NK-92 (cell line): ENCODE measurements around the gene TUBAL3.
"Not testable (repeated sequence)": the region's sequence is repeated elsewhere in the genome, so short reads cannot be mapped to it uniquely, and the experiment has no call there.

Experiments
- DNase-seq: peaks from one replicate; lab custom pipeline; 2025; ENCODE audit not compliant: unreplicated experiment; lab: John Stamatoyannopoulos, UW

TUBAL3 gene

DNA sequence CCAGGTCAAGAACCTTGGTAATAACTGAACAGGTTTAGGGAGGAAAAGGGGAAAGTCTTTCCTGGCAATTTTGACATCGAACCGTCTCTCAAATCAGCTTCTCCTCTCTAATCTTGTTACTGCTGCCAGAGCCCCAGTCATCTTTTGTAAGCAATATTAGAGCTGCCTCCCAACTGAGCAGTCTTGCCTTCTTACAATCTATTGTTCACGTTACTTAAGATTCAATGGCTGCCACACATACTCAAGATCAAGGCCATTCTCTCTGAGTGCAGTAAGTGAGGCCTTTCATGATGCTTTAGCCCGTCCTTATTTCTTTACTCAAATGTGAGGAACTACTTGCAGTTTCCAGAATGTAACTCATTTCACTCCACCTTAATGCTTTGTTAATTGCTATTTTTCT is 20.1 kb upstream of the TUBAL3 start:
- DNase-seq: no peak

DNA sequence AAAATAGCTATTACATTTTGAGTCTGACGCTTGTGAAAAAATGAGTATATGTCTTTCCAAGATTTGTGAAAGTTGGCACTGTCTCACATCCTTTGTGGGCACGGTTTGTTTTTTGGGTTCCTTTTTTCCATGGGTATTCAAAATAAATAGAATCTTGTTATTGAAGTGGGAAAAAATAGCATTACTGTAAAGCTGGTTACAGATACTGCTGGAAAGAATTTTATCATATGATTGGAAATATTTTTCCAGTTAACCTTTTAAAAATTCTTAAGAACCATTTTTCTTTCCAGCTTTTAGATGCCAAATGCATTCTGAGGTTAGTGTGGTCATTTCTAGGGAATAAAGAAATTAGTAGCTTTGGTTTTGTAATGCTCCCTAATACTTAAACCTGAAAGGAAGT is 19.1 kb upstream of the TUBAL3 start:
- no peak for DNase-seq

DNA sequence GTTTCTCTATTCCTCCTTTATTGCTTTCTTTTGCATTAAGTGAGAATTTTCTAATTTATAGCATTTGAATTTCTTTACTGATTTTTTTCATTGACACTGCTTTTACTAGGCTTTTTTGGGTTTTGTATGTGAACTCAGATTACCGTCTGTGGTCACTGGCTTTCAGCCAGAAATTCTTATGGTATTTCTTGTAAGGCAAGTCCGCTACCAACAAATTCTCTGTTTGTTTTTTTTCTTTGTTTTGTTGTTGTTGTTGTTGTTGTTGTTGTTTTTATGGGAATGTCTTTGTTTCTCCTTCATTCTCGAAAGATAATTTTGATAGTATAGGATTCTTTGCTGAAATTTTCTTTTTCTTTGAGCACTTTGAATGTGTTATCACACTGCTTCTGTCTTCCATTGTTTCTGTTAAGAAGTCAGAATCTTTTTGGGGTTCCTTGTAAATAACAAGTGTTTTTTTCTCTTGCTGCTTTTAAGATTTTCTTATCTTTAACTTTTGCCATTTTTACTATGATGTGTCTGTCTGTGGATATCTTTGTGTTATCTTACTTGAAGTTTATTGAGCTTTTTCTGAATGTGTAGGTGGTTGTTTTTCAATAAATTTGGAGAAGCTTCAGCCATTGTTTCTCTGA is 15.0 kb upstream of the TUBAL3 start:
- no peak for DNase-seq

DNA sequence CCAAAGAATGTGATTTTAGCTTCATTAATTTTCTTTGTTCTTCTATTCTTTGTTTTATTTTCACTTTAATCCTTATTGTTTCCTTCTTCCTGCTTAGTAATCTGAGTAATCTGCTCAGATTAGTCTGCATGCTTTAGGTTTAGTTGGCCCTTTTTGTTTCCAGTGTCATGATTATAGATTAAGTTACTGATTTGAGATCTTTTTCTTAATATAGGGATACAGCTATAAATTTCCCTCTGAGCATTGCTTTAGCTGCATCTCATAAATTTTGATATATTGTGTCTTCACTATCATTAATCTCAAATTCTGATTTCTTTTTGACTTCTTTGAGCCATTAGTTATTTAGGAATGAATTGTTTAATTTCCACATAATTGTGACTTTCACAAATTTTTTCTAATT is 14.0 kb upstream of the TUBAL3 start:
- DNase-seq: no peak

DNA sequence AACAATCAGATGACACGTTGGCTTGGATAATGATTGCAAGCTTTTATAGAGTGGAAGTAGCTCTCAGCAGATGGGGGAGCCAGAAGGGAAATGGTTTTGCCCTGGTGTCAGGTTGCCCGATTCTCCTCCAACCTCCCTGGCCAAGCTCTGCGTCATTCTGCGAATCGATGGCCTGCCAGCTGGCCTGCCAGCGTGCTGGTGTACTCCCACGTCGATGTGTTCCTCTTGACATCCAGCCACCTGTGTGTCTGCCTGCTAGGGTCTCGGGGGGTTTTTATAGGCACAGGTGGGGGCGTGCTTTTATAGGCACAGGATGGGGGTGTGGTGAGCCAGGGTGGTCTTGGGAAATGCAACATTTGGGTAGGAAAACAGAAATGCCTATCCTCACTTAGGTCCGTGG is 12.4 kb upstream of the TUBAL3 start:
- no peak for DNase-seq

DNA sequence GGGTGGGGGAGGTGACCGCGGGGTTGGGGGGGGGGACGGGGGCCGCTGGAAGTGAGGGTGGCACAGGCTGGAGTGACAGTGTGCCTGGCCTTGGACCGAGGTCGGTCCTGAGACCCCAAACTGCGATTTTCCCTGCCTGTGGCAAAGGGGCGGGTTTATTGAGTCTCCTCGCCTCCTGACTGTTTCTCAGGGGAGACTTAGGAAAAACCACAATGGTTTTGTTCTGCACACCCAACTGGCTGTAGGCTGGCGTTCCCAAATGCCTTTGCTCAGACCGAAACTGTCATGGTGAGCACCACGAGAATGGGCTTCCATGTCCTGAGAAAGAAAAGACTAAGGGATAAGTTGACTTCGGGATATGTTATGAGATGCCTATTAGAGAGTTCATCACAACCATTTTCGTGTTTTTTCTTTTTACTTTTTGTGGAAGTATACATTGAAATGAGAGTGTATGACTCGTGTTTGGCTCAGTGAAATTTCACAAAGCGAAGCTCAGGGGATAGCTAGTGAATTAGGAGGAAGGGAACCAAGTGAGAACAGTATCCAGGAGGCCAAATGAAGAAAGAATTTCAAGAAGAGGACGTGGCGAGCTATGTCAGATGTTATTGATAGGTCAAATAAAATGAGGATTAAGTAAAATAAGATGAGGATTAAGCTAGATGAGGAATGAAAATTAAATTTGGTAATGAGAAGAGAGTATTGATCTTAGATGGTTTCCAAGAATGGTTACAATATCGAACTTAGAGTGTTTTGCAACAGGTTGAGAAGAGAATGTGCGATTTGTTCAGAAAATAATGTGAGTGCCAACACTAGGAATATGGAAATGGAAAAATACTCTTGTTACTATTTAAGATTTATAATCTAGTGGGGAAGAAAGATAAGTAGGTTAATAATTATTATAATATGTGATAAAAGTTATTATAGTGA is 8.6 kb upstream of the TUBAL3 start:
- DNase-seq: no peak

DNA sequence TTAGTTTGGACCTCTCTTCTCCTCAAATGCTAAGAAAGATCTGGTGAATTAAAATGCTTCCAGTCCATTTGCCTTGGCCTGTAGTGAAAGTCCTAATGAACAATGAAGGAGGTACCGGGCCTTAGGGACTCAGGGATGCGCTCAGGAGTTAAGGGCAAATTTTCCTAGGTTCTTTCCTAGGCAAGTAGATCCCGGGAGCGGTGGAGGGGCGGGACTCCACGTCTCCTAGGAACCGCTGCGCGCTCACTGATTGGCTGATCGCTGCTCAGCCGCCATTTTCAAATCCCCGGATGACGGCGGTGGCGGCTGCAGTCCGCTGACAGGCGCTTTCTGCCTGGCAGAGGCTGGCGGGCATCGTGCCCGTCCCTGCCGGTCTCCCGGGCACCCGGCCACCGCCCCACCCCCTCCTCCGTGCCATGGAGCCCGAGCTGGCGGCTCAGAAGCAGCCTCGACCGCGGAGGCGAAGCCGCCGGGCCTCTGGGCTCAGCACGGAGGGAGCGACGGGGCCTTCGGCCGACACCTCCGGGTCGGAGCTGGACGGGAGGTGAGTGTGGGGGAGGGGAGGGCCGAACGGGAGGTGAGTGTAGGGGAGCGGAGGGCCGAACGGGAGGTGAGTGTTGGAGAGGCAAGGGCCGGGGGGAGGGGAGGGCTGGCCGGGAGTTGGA is 7.8 kb upstream of the TUBAL3 start, which contains the start of gene NET1:
TSS of gene NET1 (plus strand) at position 281 of the 665 bp plus-strand sequence. CDS start at position 417, 136 bp downstream.
- DNase-seq: no peak

DNA sequence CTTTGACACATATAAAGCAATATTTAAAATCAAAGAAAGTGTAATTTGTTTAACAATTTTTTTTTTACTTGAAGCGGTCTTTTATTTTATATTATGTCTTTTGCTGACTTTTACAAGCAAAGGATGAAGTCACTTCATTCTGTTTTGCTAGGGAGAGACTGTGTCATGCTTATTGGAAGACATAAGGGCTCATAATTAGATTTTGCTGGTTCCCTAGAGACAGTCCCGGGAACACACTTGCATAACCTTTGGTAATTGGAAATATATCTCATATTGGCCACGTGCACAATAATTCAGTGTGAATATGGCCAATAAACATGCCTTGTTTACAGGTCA is 7.3 kb upstream of the TUBAL3 start:
- DNase-seq: no peak

DNA sequence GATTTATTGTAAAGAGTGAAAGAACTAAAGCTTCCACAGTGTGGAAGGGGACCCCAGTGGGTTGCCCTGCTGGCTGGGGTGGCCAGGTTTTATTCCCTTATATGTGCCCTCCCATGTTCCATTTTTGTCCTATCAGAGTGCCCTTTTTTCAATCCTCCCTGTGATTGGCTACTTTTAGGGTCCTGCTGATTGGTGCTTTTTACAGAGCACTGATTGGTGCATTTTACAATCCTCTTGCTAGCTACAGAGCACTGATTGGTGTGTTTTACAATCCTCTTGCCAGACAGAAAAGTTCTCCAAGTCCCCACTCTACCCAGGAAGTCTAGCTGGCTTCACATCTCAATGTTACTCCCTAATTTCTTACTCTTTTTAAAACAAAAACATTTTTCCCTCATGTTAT is 6.2 kb upstream of the TUBAL3 start:
- DNase-seq: not testable (repeated sequence)

DNA sequence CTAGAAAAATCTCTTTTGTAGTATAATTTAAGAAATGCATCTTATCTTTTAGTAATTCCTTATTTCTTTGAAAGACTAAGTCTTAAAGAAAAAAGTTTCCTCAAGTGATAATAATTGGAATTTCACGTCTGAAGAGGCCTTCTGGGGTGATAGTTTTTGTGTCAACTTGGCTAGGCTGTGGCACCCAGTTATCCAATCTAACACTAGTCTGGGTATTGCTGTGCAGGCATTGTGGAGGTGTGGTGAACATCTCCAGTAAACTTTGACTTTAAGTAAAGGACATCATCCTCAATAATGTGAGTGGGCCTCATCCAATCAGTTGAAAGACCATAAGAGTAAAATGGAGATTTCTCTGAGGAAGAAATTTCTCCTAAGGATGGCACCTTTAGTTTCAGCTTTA is 2.3 kb upstream of the TUBAL3 start:
- DNase-seq: no peak

DNA sequence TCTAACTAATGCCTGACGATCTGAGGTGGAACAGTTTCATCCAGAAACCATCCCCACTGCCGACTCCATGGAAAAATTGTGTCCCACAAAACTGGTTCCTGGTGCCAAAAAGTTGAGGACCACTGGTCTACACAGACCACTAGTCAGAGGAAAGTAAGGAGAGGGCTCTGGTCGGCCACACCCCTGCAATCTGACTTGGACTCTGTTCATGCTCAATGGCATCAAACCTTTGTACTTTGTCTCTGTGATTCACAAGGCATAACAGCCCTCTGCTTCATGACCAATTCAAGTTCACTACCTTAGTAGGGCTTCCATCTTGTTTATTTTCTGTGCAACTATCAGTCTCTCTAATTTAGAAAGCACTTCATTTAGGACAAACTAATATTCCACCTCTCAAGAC is 1.8 kb downstream of the TUBAL3 start:
- DNase-seq: no peak

DNA sequence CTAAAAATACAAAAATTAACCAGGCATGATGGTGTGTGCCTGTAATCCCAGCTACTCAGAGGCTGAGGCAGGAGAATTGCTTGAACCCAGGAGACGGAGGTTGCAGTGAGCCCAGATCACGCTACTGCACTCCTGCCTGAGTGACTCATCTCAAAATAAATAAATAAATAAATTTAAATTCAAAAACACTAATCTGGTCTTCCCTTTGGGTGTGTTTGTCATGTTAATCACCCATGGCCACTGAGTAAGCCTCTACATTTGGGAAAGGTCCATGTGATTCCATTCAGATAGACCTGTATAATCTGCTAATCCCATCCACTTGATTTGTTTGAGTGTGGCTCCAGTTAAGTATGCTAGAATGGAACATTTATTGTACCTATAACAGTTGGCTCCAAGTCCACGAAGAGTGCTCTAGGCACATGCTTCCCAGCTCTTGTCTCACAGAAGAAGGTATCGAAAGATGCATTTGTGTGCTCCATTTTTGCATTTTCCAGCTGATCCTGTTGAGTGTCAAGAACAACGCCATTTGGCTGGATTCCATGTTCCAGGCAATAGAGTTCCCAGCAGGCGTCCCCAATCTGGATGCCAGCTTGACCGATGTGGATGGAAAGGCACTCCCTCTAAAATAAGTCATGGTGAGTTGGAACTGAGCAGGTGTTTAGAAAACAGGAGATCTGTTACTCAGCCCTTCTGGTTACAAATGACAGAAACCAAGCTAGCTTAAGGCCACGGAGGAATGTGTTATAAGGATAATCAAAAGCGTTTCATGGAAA is 4.0 kb downstream of the TUBAL3 start:
- DNase-seq: no peak

DNA sequence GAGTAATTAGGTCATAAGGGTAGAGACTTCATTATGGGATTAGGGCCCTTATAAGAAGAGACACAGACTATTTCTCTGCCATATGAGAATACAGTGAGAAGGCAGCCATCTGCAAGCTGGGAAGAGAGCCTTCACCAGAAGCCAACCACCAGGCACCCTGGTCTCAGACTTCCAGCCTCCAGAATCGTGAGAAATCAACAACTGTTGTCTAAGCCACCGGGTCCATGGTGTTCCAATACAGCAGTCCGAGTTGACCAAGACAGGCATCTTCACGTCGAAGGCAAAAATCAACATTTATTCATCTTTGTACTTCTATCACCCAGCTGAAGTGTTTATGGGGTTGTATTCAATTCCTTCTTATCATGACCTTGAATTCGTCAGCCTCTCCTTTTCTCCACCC is 5.3 kb downstream of the TUBAL3 start:
- no peak for DNase-seq

DNA sequence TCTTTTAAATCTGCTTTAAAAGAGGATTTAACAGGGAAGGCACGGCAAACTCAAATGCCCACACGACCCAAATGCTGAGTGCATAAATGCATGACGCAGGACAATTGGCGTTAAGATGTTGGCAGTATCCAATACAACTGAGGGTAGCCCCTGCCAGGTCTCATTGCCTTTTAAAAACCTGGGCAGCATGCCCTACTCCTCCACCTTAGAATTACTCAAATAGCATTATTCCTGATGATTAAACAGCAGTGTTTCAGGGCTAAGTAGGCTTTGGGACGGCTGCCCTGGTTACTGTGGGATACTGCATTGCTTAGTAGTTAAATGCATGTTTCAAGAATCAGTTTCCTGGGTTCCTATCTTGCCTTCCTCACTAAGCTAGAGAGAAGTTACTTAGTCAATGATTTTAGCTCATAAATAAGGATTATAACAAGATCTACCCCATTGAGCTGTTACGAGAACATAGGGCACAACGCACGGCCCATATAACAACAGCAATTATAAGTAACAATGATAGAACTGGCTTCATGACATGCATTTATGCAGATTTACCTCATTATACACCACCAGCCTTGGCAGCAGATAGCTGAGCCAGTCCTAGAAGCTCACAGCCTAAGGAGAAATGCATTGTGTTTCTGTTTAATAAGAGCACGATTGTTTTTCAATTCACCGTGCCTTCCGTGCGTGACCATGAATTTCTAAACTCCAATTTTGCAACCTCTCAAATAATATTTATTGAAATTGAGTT is 7.9 kb downstream of the TUBAL3 start:
- DNase-seq: no peak

DNA sequence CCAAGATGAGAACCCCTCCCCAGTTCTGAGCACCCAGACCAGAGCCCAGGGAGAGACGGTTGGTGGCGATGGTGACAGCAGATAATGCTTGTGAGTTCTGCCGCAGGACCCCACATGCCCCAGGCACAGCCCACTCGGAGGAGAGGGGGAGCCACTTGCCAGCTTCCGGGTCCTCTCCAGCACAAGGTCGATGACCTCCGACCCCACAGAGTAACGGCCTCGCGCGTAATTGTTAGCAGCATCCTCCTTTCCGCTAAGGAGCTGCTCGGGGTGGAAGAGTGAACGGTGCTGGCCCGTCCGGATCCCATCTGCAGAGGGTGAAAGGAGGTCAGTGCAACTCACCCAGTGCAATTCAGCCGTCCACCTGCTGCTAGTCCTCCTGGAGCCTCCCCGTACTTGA is 9.5 kb downstream of the TUBAL3 start:
- no peak for DNase-seq

DNA sequence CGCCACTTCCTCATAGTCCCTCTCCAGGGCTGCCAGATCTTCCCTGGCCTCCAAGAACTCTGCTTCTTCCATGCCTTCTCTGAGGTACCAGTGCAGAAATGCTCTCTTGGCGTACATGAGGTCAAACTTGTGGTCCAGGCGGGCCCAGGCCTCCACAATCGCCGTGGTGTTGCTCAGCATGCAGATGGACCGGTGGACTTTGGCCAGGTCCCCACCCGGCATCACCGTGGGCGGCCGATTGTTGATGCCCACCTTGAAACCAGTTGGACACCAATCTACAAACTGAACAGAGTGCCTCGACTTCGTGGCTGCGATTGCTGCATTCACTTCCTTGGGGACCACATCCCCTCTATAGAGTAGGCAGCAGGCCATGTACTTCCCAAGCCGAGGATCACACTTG is 11.1 kb downstream of the TUBAL3 start:
- no peak for DNase-seq

DNA sequence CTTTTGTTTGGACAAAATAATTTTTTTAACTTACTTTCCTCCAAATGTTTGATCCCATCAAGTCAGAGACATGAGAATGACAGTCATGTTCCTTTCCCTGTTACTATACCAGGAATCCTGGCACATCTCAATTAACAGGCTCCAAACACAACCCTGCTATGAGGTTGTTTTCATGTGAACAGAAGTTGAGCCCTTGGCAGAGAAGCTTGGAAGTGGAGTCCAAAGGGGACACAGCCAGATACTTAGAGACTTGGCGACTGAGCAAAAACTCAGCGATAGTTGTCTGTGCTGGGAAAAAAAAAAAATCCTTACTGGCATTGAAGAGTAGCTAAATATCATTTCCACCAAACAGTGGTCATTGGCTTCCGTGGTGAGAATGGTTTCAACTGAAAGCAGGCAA is 12.8 kb downstream of the TUBAL3 start:
- DNase-seq: no peak

DNA sequence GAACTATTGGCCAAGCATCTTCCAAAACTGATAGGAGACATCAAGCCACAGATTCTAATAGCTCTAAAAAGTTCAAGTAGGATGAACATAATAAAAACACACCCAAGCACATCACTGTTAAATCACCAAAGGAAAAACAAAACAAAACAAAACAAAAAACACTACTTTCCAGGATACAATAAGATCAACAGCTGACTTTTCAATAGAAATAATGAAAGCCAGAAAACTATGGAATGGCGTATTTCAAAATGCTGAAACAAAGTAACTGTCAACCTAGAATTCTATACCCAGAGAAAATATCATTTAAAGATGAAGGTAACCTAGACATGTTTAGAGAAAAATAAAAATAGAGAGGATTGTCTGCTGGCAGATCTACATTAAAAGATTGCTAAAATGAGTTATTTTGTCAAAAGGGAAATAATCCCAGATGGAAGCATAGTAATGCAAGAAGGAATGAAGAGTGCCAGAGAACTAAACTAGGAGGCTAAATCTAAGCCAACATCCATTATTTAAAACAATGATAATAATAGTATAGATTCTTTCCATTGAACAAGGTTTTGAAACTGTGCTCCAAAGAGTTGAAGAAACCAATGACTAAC is 13.9 kb downstream of the TUBAL3 start:
- DNase-seq: no peak

DNA sequence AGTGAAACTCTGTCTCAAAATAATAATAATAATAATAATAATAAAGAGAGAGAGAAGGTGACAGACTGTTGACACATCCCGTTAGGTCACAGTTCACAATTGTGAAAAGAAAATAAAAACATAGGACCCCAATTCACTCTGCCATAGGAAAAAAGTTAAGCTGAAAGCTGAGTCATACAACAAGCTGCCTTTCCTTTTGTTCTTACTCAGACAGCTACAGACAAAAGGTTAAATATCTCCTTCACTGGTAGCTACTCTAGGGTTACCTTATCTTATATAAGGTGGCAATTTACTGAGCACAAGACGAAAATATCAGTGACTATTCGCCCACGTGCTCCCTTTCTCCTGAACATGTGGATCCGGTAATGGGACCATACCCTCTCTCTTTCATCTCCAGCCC is 17.5 kb downstream of the TUBAL3 start:
- DNase-seq: no peak

DNA sequence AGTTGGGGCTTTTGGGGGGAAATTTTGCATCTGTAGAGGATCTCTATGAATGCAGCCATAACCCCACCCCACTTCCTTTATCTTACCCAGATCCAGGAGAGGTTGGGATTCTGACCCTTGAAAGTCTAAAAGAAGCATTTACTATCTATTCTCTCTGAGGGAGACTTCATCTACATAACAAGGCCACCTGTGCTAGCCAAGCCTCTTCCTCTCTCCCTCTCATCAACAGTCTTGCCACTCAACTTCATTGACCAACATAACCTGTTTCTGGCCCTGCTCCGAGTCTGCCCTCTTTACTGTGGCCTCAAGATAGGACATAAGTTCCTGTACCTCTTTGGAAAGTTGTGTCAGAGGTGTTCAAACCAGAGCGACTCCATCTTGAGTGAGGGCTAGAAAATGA is 19.4 kb downstream of the TUBAL3 start:
- no peak for DNase-seq
